ENCODE data around the gene RBM46. TPM values are rescaled to one million over a fixed set of nuclear protein-coding genes. Genes with fewer than 3 reads are reported as not detected.

Gene RBM46
- total and polyA plus RNA-seq, 4 donors: 0.05 to 0.10 (median 0.08) TPM

DNA sequence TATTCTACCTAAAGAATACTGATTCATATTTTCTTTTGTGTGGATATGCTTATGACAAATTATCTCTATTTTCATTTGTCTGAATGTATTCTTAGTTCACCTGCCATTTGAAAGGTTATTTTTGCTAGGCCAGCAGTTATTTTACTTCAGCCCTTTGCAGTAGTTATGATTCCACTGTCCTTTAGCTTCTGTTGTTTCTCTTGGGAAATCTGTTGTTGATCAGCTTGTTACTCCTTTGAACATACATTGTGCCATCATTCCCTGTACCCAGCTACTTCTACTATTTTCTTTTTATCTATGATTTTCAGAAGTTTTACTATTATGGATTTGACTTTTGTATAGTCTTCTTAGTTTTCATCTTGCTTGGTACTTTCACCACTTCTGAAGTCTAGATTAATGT lies 37.2 kb downstream of the RBM46 start:
- Histone ChIP-seq H3K4me1 (ENCODE audit: control insufficient read depth, insufficient read depth, low read length) (no peaks in the 10 kb centered on the region), H3K9me3 (ENCODE audit: control insufficient read depth, insufficient read depth, low read length) (no peaks in the 10 kb centered on the region), H3K27ac (ENCODE audit: low read depth, low read length) (no peak overlapping the region), H3K36me3 (ENCODE audit: control insufficient read depth, insufficient read depth, low read length) (no peaks in the 10 kb centered on the region), H3K4me3 (ENCODE audit: low read depth, low read length) (no peak overlapping the region), H3K27me3 (ENCODE audit: control insufficient read depth, insufficient read depth, low read length) (no peaks in the 10 kb centered on the region)
- DNase-seq (ENCODE audit: low read depth in 4 of 6, low spot score in 6 of 6): no peak

DNA sequence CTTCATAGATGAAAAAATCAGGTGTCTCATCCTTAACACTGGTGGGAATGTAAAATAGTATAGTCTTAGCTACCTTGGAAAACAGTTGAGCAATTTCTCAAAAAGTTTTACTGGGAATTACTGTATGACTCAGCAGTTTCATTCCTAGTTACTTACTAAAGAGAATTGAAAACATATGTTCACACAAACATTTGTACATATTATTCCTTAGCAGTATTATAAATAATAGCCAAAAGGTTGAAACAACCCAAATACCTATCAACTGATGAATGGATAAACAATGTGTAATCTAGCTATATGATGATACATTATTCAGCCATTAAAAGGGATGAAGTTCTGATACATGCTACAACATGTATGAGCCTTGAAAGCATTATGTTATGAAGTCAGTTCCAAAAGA lies 41.7 kb downstream of the RBM46 start:
- no peak overlapping the region for H3K27ac ChIP-seq (ENCODE audit: low read depth, low read length)
- no peaks in the 10 kb centered on the region for H3K36me3 ChIP-seq (ENCODE audit: control insufficient read depth, insufficient read depth, low read length)
- H3K4me3 ChIP-seq (ENCODE audit: low read depth, low read length): no peak overlapping the region
- H3K4me1 ChIP-seq (ENCODE audit: control insufficient read depth, insufficient read depth, low read length): no peaks in the 10 kb centered on the region
- no peaks in the 10 kb centered on the region for H3K9me3 ChIP-seq (ENCODE audit: control insufficient read depth, insufficient read depth, low read length)
- DNase-seq (ENCODE audit: low read depth in 4 of 6, low spot score in 6 of 6): no peak
- no peaks in the 10 kb centered on the region for H3K27me3 ChIP-seq (ENCODE audit: control insufficient read depth, insufficient read depth, low read length)

DNA sequence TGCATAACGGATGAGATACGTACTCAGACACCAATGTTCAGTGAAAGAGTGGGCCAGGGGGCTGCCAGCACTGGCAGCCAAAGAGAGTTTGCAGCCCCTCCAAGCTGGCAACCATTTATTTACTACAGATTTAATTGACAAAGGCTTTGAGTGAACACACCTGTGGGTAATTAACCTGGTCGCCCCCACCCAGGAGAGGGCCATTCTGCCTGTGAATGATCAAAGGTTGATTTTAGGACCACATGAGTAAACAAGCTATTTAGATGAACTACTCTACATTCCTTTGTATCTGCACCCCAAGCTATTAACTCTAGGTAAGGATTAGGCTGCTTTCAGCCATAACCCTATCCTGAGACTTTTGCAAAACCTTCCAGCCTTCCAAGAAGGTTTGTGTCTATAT lies 55.0 kb downstream of the RBM46 start:
- no peaks in the 10 kb centered on the region for H3K9me3 ChIP-seq (ENCODE audit: control insufficient read depth, insufficient read depth, low read length)
- 76% methylated on average over 2 of the region's 3 CpGs for WGBS (ENCODE audit: insufficient coverage)
- DNase-seq (ENCODE audit: low read depth in 4 of 6, low spot score in 6 of 6): no peak
- no peak overlapping the region for H3K27ac ChIP-seq (ENCODE audit: low read depth, low read length)
- H3K27me3 ChIP-seq (ENCODE audit: control insufficient read depth, insufficient read depth, low read length): no peaks in the 10 kb centered on the region
- no peak overlapping the region for H3K4me3 ChIP-seq (ENCODE audit: low read depth, low read length)
- no peaks in the 10 kb centered on the region for H3K36me3 ChIP-seq (ENCODE audit: control insufficient read depth, insufficient read depth, low read length)
- H3K4me1 ChIP-seq (ENCODE audit: control insufficient read depth, insufficient read depth, low read length): no peaks in the 10 kb centered on the region

DNA sequence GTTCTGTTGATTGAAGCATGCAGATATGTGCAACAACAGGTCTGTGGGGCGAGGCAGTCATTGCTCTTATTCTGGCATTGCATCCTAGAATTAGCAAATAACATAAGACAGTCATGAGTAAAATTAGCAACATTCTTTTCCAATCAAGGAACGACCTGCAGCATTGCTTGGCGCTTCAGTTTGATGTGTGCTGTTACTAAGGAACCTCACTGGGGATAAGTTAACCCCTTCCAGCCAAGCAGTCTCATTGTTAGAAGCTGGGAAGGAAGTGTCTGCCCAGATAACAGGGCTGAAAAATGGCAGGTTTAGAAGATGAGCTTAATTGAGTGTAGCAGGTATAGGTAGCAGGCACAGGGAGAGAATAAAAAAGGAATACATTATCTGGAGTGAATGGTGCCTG lies 55.4 kb downstream of the RBM46 start:
- no peak overlapping the region for H3K27ac ChIP-seq (ENCODE audit: low read depth, low read length)
- H3K4me3 ChIP-seq (ENCODE audit: low read depth, low read length): no peak overlapping the region
- H3K4me1 ChIP-seq (ENCODE audit: control insufficient read depth, insufficient read depth, low read length): no peaks in the 10 kb centered on the region
- H3K27me3 ChIP-seq (ENCODE audit: control insufficient read depth, insufficient read depth, low read length): no peaks in the 10 kb centered on the region
- no peak for DNase-seq (ENCODE audit: low read depth in 4 of 6, low spot score in 6 of 6)
- H3K9me3 ChIP-seq (ENCODE audit: control insufficient read depth, insufficient read depth, low read length): no peaks in the 10 kb centered on the region
- WGBS (ENCODE audit: insufficient coverage): 0% methylated on average over 1 of the region's 3 CpGs
- no peaks in the 10 kb centered on the region for H3K36me3 ChIP-seq (ENCODE audit: control insufficient read depth, insufficient read depth, low read length)

DNA sequence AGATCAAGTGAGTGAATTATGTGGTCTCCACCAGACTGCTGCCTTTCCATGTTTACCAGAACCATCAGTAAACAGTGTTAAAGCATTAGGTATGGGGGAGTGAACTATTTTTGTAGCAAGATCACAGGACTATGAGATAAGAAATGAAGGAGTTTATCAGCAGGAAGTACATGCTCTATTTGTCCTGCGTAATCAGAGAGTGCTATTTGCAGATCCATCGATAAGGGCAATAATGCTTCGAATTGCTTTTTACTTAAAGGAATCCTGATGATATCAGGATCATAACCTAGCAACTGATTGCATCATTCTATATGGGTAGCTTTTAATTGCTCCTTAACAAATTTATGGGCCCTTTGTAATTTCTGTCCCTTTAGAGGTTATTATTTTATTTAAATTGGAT lies 57.1 kb downstream of the RBM46 start:
- Histone ChIP-seq H3K4me1 (ENCODE audit: control insufficient read depth, insufficient read depth, low read length) (no peaks in the 10 kb centered on the region), H3K27me3 (ENCODE audit: control insufficient read depth, insufficient read depth, low read length) (no peaks in the 10 kb centered on the region), H3K9me3 (ENCODE audit: control insufficient read depth, insufficient read depth, low read length) (no peaks in the 10 kb centered on the region), H3K27ac (ENCODE audit: low read depth, low read length) (no peak overlapping the region), H3K36me3 (ENCODE audit: control insufficient read depth, insufficient read depth, low read length) (no peaks in the 10 kb centered on the region), H3K4me3 (ENCODE audit: low read depth, low read length) (no peak overlapping the region)
- WGBS (ENCODE audit: insufficient coverage): 82% methylated on average over 2 of the region's 3 CpGs
- DNase-seq (ENCODE audit: low read depth in 4 of 6, low spot score in 6 of 6): no peak

DNA sequence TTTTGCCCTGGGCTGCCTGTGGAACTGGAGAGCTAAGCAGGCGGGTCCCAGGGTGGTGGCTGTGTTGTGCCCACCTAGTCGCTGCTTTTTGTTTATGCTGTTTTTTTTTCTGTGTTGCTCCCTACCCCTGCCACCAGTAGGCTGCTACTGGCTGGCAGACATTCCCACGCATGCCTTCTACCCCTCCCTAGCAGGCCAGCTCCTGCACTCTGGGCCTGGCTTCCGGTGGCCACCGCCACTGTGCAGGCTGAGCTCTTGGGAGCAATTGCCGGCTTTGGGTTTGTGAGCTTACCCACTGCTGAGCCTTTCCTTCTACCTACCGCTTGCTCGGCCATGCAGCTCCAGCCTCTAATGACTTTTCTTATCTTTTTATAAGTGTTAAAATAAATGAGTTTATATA lies 57.6 kb downstream of the RBM46 start:
- no peak overlapping the region for H3K27ac ChIP-seq (ENCODE audit: low read depth, low read length)
- H3K9me3 ChIP-seq (ENCODE audit: control insufficient read depth, insufficient read depth, low read length): no peaks in the 10 kb centered on the region
- no peaks in the 10 kb centered on the region for H3K27me3 ChIP-seq (ENCODE audit: control insufficient read depth, insufficient read depth, low read length)
- no peaks in the 10 kb centered on the region for H3K36me3 ChIP-seq (ENCODE audit: control insufficient read depth, insufficient read depth, low read length)
- DNase-seq (ENCODE audit: low read depth in 4 of 6, low spot score in 6 of 6): no peak
- no peak overlapping the region for H3K4me3 ChIP-seq (ENCODE audit: low read depth, low read length)
- no peaks in the 10 kb centered on the region for H3K4me1 ChIP-seq (ENCODE audit: control insufficient read depth, insufficient read depth, low read length)
- WGBS (ENCODE audit: insufficient coverage): 83% methylated on average over 5 of the region's 8 CpGs

DNA sequence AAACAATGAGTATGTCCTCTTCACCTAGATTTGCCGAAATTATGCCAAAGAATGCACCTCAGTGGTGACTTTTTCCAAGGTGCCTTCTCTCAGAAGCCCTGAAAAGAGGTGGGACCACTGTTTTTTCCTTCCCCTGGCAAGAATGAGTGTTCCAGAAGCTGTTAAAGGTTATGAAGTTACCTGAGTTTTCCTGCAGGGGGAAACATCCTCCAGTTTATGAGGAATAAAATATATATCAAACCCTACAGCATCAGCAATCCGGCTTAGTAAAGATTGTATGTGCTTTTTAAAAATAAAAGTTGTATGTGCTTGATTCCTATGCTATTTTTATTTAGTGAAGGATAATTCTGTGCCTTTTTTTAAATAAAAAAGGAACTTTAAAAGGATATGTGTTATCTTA lies 73.3 kb downstream of the RBM46 start:
- Histone ChIP-seq H3K9me3 (ENCODE audit: control insufficient read depth, insufficient read depth, low read length) (no peaks in the 10 kb centered on the region), H3K27me3 (ENCODE audit: control insufficient read depth, insufficient read depth, low read length) (no peaks in the 10 kb centered on the region), H3K4me1 (ENCODE audit: control insufficient read depth, insufficient read depth, low read length) (no peaks in the 10 kb centered on the region), H3K36me3 (ENCODE audit: control insufficient read depth, insufficient read depth, low read length) (no peaks in the 10 kb centered on the region), H3K27ac (ENCODE audit: low read depth, low read length) (no peak overlapping the region), H3K4me3 (ENCODE audit: low read depth, low read length) (no peak overlapping the region)
- peak in 5 of 6 donors; percentile 6 to 83 (median 25) for DNase-seq (ENCODE audit: low read depth in 4 of 6, low spot score in 6 of 6)
- WGBS (ENCODE audit: insufficient coverage): 71% methylated on average over 1 of the region's 2 CpGs

DNA sequence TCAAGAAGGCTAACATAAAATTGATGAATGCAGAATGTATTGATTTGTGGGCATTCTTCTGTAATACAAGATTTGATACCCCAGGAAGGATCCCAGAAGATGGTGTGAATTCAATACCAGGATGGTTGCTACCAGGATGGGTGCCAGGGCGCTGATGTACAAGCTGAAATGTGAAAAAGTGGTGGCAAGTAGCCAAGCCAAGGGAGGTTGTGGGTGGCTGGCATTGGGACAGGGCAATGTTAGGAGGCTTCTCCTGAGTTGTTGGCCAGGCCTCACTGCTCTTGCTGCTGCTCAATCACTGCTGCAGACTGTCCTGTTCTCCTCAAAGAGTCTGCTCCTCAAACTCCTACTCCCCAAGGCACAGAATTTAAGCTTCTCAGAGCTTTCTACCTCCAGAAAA lies 77.1 kb downstream of the RBM46 start:
- H3K9me3 ChIP-seq (ENCODE audit: control insufficient read depth, insufficient read depth, low read length): no peaks in the 10 kb centered on the region

DNA sequence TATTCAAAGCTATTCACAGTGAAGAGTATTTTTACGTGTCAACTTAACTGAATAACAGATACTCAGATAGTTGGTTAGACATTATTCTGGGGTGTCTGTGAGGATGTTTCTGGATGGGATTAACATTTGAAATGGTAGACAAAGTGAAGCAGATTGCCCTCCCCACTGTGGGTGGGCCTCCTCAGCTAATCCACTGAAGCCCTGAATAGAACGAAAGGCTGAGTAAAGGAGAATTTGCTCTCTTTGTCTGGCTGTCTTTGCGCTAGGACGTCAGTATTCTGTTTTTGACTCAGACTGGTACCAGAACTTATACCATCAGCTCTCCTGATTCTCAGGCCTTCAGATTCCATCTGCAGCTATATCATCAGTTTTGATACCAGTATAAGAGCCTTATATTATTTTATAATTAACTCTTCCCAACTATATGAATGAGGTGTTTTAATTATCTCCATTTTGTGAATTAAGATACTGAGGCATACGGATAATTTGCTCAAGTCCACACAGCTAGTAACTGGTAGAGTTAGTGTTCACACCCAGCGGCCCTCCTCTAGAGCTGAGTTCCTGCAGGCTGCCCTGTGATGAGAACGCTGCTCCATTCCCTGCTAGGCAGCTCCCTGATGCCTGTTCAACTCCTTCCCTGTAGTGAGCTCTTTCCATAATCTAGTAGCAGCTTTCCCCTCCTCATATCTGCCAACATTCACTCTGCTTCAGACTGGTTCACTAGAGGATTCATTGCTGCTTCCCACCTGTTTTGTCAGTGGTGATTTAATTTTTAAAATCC lies 87.5 kb downstream of the RBM46 start:
- H3K9me3 ChIP-seq (ENCODE audit: control insufficient read depth, insufficient read depth, low read length): no peaks in the 10 kb centered on the region
- 50% methylated on average over 2 of the region's 7 CpGs for WGBS (ENCODE audit: insufficient coverage)
- no peaks in the 10 kb centered on the region for H3K4me1 ChIP-seq (ENCODE audit: control insufficient read depth, insufficient read depth, low read length)
- no peak overlapping the region for H3K4me3 ChIP-seq (ENCODE audit: low read depth, low read length)
- H3K27ac ChIP-seq (ENCODE audit: low read depth, low read length): no peak overlapping the region
- DNase-seq (ENCODE audit: low read depth in 4 of 6, low spot score in 6 of 6): peak in 1 of 6 donors; percentile 6
- H3K36me3 ChIP-seq (ENCODE audit: control insufficient read depth, insufficient read depth, low read length): no peaks in the 10 kb centered on the region
- H3K27me3 ChIP-seq (ENCODE audit: control insufficient read depth, insufficient read depth, low read length): no peaks in the 10 kb centered on the region

More for the DNA sequence above, 77.1 kb downstream of the RBM46 start:
- Histone ChIP-seq H3K4me3 (ENCODE audit: low read depth, low read length) (no peak overlapping the region), H3K4me1 (ENCODE audit: control insufficient read depth, insufficient read depth, low read length) (no peaks in the 10 kb centered on the region), H3K36me3 (ENCODE audit: control insufficient read depth, insufficient read depth, low read length) (no peaks in the 10 kb centered on the region), H3K27me3 (ENCODE audit: control insufficient read depth, insufficient read depth, low read length) (no peaks in the 10 kb centered on the region), H3K27ac (ENCODE audit: low read depth, low read length) (no peak overlapping the region)
- DNase-seq (ENCODE audit: low read depth in 4 of 6, low spot score in 6 of 6): no peak
- 88% methylated on average over 1 of the region's 1 CpG for WGBS (ENCODE audit: insufficient coverage)

DNA sequence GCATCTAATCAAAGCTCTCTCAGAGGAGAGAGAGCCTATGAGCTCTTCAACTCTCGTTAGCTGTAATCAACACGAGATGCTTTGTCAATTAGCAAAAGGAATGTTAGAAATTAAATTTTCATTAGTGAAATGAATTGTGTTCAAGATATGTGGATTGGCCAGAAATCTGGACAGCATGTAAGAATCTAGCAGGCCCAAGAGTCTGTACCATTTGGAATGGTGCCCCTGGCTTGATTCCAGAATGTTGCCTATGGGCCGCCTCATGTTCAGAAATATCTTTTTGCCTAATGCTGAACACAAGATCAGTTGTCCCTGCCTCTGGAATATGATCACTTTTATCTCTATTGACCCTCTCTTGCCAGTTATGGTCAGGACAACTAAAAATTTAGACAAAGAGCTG lies 88.2 kb downstream of the RBM46 start:
- 69% methylated on average over 3 of the region's 3 CpGs for WGBS (ENCODE audit: insufficient coverage)
- H3K27me3 ChIP-seq (ENCODE audit: control insufficient read depth, insufficient read depth, low read length): no peaks in the 10 kb centered on the region
- DNase-seq (ENCODE audit: low read depth in 4 of 6, low spot score in 6 of 6): peak in 2 of 6 donors; percentile 23 to 79

More for the DNA sequence above, 88.2 kb downstream of the RBM46 start:
- no peaks in the 10 kb centered on the region for H3K9me3 ChIP-seq (ENCODE audit: control insufficient read depth, insufficient read depth, low read length)
- H3K4me1 ChIP-seq (ENCODE audit: control insufficient read depth, insufficient read depth, low read length): no peaks in the 10 kb centered on the region
- H3K36me3 ChIP-seq (ENCODE audit: control insufficient read depth, insufficient read depth, low read length): no peaks in the 10 kb centered on the region
- H3K27ac ChIP-seq (ENCODE audit: low read depth, low read length): no peak overlapping the region
- no peak overlapping the region for H3K4me3 ChIP-seq (ENCODE audit: low read depth, low read length)

Measured in spinal cord (tissue), 10 donors.